GM21367 (cell line): ENCODE measurements around the gene FOXP1.

Source experiments
- ATAC-seq: cut with Tn5 transposase; IDR thresholded peaks from one replicate; pipeline ENCODE4 v1.9.1; 2021; ENCODE audit not compliant: unreplicated experiment

Gene FOXP1

GRCh38 chr3:71228156-71228866, 355.2 kb downstream of the FOXP1 start:
- no peak for ATAC-seq

GRCh38 chr3:71227270-71227661, 356.3 kb downstream of the FOXP1 start:
- no peak for ATAC-seq

- ATAC-seq = peak; percentile 84
Observed at GRCh38 chr3:71226565-71227269, 356.8 kb downstream of the FOXP1 start.

DNA sequence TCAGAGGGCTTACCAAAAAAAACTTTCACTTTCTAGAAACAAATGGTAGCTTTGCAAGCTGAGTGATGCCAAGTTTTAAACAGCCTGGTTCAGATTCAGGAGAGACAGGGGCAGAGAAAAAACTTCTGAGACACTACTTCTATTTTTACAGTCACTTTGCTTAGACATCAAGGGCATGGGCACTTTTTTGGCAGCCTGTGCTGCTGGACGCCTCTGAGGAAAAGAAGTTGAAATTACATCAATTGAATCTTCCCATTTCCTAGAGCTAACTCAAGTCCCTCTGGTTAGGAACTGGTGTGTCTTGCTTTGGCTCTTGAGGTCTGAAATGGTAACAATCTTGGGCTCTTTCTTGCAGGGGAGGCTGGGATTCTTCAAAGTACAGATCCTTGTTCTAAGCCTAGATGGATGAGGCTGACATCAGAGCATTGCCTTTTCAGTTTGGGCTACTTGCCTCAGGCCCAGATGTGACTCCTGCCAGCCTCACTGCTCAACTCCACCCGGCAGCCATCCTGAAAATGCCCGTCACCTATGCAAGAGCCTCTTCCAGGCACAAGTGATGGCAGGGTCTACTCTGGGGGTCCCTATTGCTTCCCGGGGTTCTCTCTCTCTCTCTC, 357.5 kb downstream of the FOXP1 start:
- no peak for ATAC-seq

DNA sequence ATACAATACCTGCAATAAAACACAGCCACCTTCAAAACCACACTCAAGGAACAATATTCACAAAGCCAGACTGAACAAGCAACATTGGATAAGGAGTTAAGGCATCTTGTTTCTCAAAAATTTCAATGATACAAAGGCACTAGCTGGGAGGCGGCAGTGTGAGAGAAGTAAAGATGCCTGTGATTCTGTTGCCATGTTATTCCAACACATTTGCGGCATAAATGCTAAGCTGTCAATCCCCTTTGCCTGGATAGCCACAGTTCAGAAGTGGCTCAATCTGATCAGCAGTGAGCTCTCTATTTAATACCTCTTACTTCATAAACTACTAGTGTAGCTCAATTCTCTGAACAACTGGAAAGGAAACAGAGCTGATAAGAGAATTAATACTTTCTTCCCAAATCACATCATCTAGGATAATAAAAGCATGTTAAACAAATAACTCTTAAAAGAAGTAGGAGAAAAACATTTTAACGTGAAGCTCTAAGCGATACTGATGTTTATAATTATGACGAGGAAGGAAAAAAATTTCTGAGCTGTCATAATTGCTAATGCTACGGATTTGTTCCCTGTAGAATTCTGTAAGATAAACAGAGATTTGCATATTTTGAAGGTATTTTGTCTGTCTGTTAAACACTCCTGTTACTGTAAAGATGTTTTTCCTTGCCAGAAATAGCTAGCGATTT, 358.4 kb downstream of the FOXP1 start:
- ATAC-seq = no peak

DNA sequence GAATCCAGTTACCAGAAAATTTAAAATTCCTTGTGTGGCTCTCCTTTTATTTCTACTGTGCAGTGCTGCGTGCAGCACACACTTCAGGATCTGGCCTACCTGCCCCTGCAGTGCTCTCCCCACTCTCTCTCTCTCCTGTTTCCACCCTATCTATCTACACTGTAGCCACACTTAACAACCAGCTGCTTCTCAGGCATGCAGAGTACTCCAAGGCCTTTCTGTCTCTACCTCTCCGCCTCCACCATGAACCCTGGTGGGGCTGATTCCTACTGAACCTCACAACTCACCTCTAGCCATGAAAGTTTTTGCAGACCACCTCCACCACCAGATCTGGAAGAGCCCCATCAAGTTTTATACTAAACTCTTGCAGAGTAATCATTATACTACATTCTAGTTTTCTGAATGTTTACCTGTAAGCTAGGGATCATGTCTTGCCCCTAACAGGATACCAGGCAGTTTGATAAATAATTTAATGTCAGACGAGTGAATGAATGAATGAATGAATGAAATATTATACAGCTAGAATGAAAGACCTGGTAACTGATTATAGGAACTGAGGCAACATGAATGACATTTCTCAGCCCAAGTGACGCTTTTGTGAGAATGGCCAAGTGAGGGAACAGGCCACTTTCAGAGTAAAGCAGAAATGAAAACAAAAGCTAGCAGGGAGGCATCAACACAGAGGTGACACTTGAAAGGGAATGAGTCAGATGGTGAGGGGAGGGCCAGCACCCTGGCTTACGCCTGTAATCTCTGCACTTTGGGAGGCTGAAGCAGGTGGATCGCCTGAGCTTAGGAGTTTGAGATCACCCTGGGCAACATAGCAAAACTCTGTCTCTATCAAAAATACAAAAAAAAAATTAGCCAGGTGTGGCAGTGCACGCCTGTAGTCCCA, 363.5 kb downstream of the FOXP1 start:
- ATAC-seq = peak; percentile 98

DNA sequence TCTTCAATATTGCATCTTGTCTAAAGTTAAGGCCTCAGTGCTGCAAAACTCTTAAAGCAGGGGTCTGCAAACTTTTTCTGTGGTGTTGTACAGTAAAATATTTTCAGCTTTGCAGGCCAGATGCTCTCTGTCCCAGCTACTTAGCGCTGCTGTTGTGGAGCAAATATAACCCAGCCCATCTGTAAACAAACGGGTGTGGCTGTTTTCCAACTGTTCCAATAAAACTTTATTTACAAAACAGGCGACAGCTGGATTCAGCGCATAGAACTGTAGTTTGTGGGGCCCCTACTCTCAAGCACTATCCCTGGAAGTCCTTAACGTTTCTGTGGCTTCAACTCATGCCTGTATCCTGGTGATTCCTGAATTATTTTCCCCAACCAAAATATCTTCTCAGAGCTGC, 365.0 kb downstream of the FOXP1 start:
- ATAC-seq = no peak

GRCh38 chr3:71217640-71218222, 365.8 kb downstream of the FOXP1 start:
- ATAC-seq = no peak

DNA sequence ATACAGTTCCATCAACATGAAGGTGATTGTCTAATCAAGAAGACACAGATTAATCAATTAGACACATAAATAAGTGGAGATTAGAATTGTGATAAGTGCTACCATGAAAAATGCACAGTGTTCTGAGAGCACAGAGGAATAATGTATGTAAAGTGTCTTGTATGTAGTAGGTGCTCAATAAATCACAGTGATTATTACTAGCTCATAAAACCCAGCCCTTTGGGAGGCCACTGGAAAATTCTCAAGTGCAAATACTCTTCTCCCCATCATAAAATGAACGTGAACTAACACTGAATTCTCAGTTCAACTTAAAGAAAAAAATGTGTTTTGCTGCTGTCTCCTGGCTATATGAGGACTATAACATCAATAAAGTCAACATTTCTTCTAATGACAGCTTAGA, 368.2 kb downstream of the FOXP1 start:
- no peak for ATAC-seq

DNA sequence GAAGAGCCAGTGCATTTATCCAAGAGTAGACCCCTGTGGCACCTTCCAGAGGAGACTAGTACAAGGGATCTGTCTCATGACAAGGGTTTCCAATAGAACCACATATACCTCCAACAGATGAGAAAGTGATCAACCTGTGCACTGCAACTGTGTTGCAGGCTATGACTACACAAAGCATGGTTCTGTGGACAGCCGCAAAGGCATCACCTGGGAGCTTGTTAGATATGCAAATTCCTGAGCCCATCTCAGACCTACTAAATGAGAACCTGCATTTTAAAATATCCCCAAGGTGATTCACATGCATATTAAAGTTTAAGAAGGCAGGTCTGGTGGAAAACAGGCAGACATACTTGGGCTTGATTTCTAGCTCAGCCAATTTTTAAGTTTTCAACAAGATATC, 368.7 kb downstream of the FOXP1 start:
- ATAC-seq = no peak

- no peak for ATAC-seq
Observed at GRCh38 chr3:71214016-71214415, 369.5 kb downstream of the FOXP1 start.

DNA sequence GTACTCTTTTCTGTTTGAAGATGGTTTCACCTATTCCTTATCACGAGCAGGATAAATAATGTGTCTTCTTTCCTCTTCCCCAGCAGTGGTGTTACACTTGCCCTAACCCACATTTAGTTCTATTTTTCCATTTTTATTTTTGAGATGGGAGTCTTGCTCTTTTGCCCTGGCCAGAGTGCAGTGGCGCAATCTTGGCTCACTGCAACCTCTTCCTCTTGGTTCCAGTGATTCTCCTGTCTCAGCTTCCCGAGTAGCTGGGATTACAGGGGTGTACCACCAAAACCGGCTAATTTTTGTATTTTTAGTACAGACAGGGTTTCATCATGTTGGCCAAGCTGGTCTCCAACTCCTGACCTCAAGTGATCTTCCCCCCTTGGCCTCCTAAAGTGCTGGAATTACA, 372.4 kb downstream of the FOXP1 start:
- ATAC-seq = no peak

DNA sequence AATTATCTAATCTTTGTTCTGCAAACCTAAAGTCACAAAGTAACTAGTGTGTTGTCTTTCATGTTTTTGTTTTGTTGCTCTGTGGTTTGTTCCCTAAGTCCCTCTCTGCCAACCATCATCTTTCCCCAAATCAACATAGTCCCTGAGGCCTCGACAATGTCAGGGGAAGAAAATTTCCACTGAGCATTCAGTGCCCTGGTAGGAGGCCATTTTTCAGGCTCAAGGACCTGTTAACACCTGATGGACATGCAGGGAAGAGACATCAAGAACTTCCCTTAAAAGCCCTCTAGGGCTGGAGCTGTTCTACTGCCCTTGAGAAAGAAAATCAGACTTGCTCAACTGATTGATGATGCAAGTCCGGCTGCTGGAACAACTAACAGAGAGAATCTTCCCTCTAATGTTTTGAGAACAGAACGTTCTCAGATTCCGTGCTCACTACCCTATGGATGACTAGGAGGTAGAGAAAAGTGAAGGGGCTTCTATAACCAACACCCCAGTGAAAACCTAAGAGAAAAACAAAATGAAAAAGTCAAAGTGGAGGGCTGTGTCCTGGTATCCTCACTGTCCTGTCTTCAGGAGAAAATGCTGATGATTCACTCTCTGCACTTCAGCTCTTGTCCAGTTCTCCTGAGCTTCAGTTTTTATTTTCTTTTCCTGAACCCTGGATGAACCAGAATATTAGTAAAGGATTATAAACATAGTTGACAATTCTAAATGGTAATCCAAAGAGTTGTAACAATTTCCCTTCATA, 373.1 kb downstream of the FOXP1 start:
- ATAC-seq = no peak

DNA sequence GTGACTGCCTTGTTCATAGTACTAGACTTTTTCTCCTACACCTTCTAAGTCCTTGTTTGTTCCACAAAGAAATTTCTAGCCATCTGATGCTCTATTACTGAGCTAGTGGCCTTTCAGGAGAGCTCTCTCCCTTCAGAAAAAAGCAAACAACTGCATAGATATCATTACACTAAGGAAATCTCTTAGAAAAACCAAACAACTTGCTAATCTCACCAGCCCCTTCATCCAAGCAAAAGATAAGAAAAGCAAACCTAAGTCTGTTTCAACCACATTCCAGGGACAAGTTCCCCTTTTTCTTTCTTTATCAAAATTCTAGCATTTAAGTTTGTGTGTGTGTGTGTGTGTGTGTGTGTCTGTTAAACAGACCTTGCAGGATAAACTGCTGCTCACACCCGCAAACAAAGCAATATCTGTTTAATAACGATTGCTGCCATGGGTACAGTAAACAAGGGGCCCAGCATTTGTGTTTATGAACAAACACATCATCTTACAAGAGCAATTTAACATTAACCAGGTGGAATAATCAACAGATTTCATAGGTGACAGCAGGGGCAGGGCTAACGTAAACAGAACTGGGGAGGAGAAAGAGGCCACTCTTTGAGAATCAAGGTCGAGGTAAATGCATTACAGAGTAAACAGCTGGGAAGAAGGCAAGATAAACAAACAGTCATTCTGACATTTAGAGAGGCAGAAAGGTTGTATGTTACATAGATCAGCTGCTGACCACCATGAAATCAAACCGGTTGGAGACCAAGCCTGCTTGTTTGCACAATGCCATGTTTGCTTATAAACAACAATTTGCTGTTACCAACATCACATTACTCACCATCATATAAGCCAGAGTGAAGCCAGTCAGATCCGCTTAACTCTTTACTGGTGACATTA, 375.1 kb downstream of the FOXP1 start:
- ATAC-seq = no peak

DNA sequence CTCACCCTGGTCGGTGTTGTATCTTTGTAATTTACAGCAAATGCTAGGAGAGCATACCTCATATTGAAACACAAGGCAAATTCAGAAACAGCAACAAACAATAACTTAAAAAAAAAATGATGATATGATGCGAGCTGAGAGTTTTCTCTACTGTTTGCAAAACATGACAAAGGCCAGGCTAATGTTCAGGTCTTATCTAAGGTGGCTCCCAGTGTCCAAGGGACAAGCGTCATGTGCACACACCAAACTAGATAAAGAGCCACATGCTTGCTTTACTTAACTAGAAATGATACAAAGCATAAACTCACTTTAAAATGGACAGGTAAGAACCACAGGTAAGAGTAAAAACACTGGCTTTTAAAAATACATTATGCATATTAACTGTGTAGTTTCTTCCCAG, 375.9 kb downstream of the FOXP1 start:
- ATAC-seq = no peak

DNA sequence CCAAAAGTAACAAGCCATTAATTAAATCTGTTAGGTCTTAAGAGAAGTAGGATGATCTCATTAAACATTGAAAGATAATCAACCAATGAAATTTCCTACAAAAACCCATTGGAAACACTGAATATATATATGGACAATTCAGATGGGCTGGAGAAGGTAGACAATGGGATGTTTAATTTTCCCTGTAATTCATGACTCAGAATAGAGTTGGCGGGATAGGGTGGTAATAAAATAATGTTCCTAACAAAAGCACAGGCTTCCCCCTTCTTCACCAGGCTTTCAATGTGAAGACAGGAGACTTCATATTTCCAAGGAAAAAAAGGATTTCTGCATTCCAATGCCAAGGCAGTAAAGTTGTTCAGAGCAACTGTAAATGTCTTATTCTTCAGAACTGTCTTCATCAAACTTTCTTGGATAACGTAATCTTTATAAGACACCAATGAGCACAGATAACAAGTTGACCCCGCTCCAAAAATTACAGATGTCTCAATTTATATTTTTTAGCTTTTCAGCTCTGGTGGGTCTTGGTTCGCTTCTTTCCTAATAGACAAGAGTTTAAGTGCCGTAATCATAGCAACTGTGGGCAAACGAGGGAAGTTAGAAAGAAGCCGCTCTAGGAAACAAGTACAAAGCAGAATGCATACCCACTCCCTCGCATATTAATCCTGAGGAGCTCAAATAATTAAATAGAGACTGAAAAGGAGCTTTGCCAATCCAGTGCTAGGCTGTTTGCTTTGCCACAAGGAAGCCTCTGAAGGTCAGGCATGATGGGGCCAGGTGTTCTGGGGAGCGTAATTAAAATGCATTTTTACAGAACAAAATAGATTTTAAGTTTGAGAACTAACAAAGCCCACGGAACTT, 377.0 kb downstream of the FOXP1 start:
- ATAC-seq = no peak

DNA sequence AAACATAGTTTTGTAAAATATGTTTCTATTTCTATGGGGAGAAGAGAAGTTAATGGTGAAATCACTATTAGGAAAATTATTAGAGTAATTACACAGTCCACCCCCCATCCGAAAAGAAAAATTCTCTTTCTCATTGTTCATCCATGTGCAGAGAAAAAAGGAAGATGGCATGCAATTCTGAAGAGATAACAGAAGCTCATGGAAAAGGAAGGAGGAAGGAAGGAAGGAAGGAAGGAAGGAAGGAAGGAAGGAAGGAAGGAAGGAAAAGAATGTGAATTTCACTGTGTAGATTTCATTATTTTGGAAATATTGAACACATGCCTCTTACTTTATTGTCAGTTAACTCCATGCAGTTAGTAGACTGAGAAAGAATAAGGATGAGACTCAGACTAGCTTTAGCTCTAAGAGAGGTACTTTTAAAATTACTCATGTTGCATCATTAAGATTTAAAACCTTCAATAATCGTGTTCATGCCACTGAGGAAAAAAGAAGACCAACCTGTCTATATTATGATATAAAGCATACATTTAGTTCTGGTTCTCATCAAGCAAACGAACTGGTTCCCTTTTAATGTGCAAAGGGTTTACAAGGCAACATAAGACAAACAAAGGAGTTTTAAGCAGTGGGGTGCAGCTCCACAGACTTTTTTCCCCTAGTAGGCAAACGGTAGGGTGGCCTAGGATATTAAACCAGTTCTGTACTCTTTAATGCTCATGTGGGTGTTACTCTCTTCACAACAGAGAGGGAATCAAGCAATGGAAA, 379.6 kb downstream of the FOXP1 start:
- ATAC-seq = no peak
